ENCODE results near the gene LAMB1.
"Not testable (repeated sequence)": the region's sequence is repeated elsewhere in the genome, so short reads cannot be mapped to it uniquely, and the experiment has no call there.

The LAMB1 gene

GRCh38 chr7:107973861-107974260 lies 29.1 kb downstream of the LAMB1 start:
- DNase-seq (ENCODE audit: low read depth in 2 of 2, low spot score in 1 of 2) = no peak

DNA sequence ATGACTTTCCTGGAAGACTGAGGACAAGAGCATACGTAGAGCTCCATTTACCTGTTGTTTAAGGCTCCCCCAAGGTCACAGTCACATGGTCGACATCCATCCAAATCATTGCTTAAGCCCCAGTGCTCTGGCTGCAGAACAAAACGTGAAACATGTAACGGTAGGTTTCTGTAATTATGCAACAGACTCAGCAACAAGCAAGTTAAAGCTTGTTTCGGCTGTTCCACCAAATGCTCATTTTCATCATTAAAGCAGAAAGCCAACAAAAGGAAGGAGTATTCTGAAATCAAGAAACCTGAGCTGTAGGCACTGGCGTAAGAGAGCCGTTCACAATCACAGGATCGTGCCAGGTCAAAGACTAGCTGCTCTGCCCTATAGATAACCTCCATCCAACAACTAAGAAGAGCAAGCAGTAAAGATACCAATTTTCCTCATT lies 30.0 kb downstream of the LAMB1 start:
- no peak for DNase-seq (ENCODE audit: low read depth in 2 of 2, low spot score in 1 of 2)

DNA sequence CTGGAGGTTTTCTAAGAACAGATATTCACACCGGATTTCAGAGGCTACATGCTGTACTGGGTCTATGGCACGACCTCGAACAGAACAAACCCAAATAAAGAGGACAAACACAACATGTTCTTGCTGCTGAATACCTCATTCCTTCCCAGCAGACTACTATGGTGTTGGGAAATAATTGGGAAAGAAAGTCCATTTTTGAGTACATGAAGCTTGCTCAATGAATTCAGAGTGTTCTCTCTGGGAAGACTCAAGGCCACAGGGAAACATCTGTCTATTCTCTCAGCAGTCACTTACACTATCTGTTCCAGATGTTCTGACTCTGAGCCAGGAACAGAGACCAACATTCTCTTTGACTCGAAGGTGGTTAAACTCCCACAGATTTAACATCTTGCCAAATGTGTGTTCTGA lies 30.9 kb downstream of the LAMB1 start:
- no peak for DNase-seq (ENCODE audit: low read depth in 2 of 2, low spot score in 1 of 2)

DNA sequence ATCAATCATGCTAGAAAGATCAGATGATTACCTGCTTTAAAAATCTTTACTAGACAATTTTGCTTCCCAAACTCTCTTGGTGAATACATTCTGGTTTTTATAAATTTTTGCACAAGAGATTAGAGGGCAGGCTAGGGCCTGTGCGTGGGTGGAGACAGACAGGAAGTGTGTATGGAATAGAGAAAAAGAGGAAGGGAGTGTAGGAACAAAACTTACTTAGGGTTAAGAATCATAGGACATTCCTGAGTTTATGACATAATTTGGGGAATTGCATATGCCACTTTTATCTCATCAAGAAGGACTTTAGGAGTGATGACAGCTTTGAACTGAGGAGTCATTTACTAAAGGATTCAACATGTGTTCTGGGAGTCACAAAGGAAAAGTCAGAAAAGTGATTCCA lies 31.3 kb downstream of the LAMB1 start:
- no peak for DNase-seq (ENCODE audit: low read depth in 2 of 2, low spot score in 1 of 2)

GRCh38 chr7:107971100-107971499 lies 31.9 kb downstream of the LAMB1 start:
- DNase-seq (ENCODE audit: low read depth in 2 of 2, low spot score in 1 of 2) = no peak

- DNase-seq (ENCODE audit: low read depth in 2 of 2, low spot score in 1 of 2) = no peak
Observed at GRCh38 chr7:107969856-107970255, 33.1 kb downstream of the LAMB1 start.

- no peak for DNase-seq (ENCODE audit: low read depth in 2 of 2, low spot score in 1 of 2)
Observed at GRCh38 chr7:107968449-107968848, 34.5 kb downstream of the LAMB1 start.

DNA sequence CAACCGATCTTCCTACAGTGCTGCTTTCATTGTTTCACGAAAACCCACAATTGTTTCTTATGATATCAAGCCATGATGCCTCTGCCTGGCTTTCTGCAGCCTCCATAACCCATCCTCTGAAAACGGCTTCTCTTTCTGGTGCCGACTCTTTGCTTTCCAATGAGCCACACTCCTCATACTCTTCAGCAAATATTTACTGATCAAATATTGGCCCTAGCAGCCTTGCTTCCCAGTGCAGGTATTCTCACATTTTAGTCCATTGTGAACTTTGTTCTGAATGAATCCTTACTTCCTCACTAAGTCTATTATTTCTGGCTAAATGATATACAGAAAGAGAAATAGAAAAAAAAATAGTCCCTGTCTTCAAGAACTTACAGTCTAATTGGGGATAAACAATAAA lies 35.5 kb downstream of the LAMB1 start:
- no peak for DNase-seq (ENCODE audit: low read depth in 2 of 2, low spot score in 1 of 2)

- DNase-seq (ENCODE audit: low read depth in 2 of 2, low spot score in 1 of 2) = no peak
Observed at GRCh38 chr7:107966711-107967110, 36.2 kb downstream of the LAMB1 start.

GRCh38 chr7:107964510-107964909 lies 38.5 kb downstream of the LAMB1 start:
- DNase-seq (ENCODE audit: low read depth in 2 of 2, low spot score in 1 of 2) = no peak

DNA sequence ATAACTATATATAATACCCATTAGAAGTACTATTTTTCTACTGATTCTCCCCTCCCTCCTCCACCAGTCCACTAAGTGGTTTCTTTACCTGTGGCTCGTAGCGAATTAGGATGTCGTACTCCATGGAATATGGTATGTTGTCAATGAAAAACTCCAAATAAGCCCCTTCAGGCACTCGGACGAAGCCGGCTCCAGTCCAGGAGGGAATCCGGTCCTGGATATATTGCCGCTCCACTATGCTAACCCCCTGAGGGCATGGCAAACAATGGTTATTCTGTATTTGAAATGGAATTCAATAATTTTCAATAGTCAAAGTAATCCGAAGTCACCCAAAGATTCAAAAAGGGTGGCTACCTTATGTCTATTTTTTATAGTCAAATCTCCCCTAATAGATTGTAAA lies 40.1 kb downstream of the LAMB1 start:
- DNase-seq (ENCODE audit: low read depth in 2 of 2, low spot score in 1 of 2) = no peak

DNA sequence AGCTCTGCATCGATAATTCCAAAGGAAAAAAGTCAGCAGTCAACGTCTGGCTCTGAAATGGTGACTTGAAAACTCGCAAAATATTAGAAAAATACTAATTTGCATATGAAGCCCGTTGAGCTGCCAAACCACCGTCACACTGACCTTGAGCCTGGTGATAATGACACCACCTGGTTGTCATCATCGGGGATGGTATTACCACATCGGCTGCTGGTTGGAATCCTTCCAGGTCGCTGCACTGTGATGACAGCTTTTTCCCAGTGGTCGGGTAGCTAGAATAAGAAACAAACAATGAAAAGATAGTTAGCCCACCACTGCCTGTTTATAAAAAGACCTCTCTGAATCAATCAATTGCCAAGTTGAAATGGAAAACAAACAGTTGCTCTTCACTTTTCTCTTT lies 41.6 kb downstream of the LAMB1 start:
- DNase-seq (ENCODE audit: low read depth in 2 of 2, low spot score in 1 of 2) = no peak

DNA sequence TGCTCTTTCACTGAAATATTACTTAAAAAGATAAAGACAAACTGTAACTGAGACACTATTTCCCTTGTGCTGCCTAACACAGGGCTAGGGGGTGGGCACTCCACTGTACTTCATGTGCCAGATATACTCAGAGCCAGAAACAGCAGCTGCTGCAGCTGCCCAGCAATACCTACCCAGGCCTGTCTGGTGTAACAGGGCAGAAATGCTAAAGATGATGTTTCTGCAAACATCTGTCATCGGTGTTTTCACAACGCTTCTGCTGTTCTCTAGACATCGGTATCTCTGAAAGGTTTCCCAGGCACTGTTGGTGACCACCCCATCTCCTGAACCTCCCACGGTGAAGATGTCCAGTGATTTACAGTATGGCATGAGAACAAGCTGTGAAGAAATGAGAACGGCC lies 42.7 kb downstream of the LAMB1 start:
- no peak for DNase-seq (ENCODE audit: low read depth in 2 of 2, low spot score in 1 of 2)

GRCh38 chr7:107959527-107959898 lies 43.4 kb downstream of the LAMB1 start:
- no peak for DNase-seq (ENCODE audit: low read depth in 2 of 2, low spot score in 1 of 2)

- no peak for DNase-seq (ENCODE audit: low read depth in 2 of 2, low spot score in 1 of 2)
Observed at GRCh38 chr7:107958764-107959526, 44.0 kb downstream of the LAMB1 start.

DNA sequence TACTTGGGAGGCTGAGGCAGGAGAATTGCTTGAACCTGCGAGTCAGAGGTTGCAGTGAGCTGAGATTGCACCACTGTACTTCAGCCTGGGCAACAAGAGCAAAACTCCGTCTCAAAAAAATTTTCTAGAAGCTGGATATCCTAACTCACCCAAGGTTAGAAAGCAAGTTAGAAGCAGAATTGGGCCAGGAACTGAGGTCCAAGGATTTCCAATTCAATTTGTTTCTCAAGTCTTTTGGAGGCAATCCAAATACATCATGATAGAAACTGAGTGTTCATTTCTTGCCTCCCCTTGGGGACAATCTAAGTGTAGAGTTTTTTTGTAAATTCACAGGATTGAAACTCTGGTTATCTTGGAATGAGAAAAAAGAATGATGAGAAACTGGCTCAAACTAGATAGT lies 45.5 kb downstream of the LAMB1 start:
- DNase-seq (ENCODE audit: low read depth in 2 of 2, low spot score in 1 of 2) = no peak

DNA sequence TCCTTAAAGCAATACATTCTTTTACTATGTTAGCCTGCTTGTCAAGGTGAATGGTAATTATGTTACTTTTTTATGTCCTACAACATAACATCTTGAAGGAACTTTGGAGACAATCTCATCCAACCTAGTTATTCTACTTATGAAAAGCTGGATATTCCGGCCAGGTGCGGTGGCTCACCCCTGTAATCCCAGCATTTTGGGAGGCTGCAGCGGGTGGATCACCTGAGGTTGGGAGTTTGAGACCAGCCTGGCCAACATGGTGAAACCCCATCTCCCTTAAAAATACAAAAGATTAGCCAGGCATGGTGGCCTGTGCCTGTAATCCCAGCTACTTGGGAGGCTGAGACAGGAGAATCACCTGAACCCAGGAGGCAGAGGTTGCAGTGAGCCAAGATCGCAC lies 46.0 kb downstream of the LAMB1 start:
- not testable (repeated sequence) for DNase-seq (ENCODE audit: low read depth in 2 of 2, low spot score in 1 of 2)

DNA sequence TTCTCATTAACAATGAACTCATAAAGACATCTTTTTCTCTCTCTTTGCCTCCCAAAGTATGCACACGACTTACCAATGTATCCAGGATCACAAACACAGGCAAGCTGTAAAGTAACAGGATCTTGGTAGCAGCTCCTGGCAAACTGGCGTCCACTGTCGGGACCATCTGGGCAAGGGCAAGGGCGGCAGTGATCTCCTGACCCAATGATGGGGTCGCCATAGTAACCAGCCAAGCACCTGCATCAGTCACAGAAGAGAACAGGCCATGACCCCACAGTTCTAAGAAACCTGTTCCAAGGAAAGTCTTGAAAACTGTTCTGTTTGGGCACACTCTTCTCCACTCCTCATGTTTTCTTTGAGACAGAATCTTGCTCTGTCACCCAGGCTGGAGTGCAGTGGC lies 47.6 kb downstream of the LAMB1 start:
- no peak for DNase-seq (ENCODE audit: low read depth in 2 of 2, low spot score in 1 of 2)

- DNase-seq (ENCODE audit: low read depth in 2 of 2, low spot score in 1 of 2) = no peak
Observed at GRCh38 chr7:107953924-107954303, 49.0 kb downstream of the LAMB1 start.

DNA sequence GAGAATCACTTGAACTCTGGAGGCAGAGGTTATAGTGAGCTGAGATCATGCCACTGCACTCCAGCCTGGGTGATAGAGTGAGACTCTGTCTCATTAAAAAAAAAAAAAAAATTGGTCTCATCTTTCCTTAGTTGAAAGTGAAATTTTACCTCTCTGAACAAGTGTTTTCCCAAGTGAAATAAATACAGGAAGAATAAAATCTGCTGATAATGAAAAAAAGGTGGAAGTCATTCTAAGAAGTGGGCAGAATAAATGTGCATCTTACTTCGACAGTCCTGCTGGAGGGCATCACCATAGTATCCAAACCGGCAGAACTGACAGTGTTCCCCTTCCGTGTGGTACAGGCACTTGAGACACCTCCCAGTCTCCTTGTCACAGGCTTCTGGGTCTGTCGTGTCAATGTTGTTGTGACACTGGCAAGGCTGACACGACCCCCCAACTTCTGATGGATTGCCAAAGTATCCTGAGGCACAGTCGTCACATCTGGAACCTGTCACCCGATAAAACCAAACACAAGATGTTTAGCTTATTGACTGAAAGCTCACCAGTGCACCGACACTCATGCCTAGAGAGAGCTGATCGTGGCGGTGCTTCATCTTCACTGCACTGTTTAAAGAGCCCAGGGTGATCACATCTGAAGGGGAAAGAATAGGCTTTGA lies 49.6 kb downstream of the LAMB1 start:
- no peak for DNase-seq (ENCODE audit: low read depth in 2 of 2, low spot score in 1 of 2)

DNA sequence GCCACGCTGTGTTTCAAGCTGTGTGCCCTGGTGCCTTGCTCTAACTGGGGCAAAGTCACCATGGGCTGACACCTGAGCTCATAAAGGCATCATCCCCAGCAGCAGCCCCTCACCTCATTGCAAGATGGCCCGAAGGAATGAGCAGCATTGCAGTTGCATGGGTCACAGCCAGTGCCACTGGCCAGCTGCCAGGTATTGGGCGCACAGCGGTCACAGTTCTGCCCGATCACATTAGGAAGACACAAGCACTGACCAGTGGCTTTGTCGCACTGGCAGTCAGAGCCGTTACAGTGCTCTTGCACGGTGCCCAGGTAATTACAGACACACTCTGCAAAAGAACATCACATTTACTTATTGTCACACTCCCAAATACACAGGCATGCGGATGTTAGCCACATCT lies 51.1 kb downstream of the LAMB1 start:
- DNase-seq (ENCODE audit: low read depth in 2 of 2, low spot score in 1 of 2) = no peak

DNA sequence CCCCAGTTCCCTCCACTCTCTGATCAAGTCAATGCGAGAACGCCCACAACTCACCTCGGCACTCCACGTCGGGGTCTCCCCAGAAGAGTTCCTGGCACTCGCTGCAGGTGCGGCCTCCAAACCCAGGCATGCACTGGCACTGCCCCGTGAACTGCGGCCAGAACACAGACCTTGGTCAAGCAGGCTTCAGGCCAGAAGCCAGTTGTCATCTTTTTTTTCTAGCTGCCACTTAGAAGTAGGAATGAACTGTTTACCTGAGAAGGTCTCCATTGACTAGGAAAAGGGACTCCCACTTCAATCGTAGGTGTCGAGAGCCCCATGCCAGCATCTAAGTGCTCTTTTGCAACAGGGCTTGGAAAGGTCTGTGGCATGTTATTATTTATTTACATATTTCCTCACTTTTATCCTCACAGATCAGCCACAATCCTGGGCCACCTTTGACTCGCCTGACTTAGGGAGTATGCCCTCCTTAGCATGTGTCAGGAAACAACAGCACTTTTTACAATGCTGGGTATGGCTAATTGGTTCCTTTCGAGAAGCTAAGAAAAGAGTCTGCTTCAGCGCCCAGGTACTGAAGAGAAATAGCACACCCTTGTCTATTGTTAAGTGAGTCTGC lies 51.7 kb downstream of the LAMB1 start:
- no peak for DNase-seq (ENCODE audit: low read depth in 2 of 2, low spot score in 1 of 2)
